Measurements from ENCODE around the gene ZC3H18. TPM values are rescaled to one million over a fixed set of nuclear protein-coding genes. Genes with fewer than 3 reads are reported as not detected.

Gene ZC3H18
- total and polyA plus RNA-seq, 2 of the 4 experiments (the other 2 are of a cell fraction) = 3.4 to 21.3 TPM

GRCh38 chr16:88622125-88622524 lies 51.9 kb downstream of the ZC3H18 start:
- H4K8ac ChIP-seq (ENCODE audit: low read depth in 2 of 2, low read length in 2 of 2) = no peak overlapping the region
- H3K18ac ChIP-seq (ENCODE audit: low read depth, low read length) = no peak overlapping the region
- ChIA-PET CTCF (no interaction called here), POLR2A (ENCODE audit: unreplicated experiment) (no interaction called here)
- no peak overlapping the region for H3K23ac ChIP-seq (ENCODE audit: low read depth, low read length)
- H3K4me2 ChIP-seq (ENCODE audit: low read depth, low read length) = no peak overlapping the region
- BruUV-seq (replicated peaks) = no TSS peak
- no peak overlapping the region for H2BK20ac ChIP-seq (ENCODE audit: low read depth, low read length)
- dilution Hi-C loops (cut with HindIII; ENCODE audit: low sequenced_read_pairs, unreplicated experiment) = no loop called here
- H3K14ac ChIP-seq (replicated peaks; ENCODE audit: low read depth, low read length) = no peak overlapping the region
- H2AK5ac ChIP-seq (ENCODE audit: low read depth, low read length) = no peak overlapping the region
- peaks cover 46% of the 10 kb centered on the region for H3K36me3 ChIP-seq (ENCODE audit: control insufficient read depth, insufficient read depth, low read length)
- ATAC-seq (ENCODE audit: low read depth) = no peak
- H2BK5ac ChIP-seq (ENCODE audit: low read depth, low read length, poor library complexity, severe bottlenecking) = no peak overlapping the region
- H2AK9ac ChIP-seq (replicated peaks; ENCODE audit: low read depth, low read length, poor library complexity) = no peak overlapping the region
- no peaks in the 10 kb centered on the region for H3K9me3 ChIP-seq (ENCODE audit: control insufficient read depth, insufficient read depth, low read length)
- no peak overlapping the region for H3K27ac ChIP-seq (ENCODE audit: insufficient read depth, low read length)
- H2BK120ac ChIP-seq (ENCODE audit: low read depth, low read length) = no peak overlapping the region
- 95% methylated on average over 15 of the region's 19 CpGs; no CpG with 5 or more reads in 1 of the 2 experiments for WGBS, 2 experiments (ENCODE audit: extremely low coverage in 2 of 2, insufficient read length in 1 of 2)
- intact Hi-C loops (cut with micrococcal nuclease) = no loop called here
- H4K5ac ChIP-seq (ENCODE audit: low read depth, low read length) = no peak overlapping the region
- H3K4me1 ChIP-seq (ENCODE audit: control insufficient read depth, insufficient read depth, low read length) = peaks cover 22% of the 10 kb centered on the region
- no peak overlapping the region for H4K91ac ChIP-seq (ENCODE audit: insufficient read depth, low read depth, low read length)
- H2BK15ac ChIP-seq (ENCODE audit: low read depth, low read length) = no peak overlapping the region
- peaks cover 8 to 55% of the 10 kb centered on the region in 2 experiments for H3K79me1 ChIP-seq (ENCODE audit: low read depth in 1 of 2, low read length in 2 of 2)
- in situ Hi-C loops (cut with MboI; ENCODE audit: low sequenced_read_pairs) = no loop called here
- H3K9ac ChIP-seq (ENCODE audit: low read depth, low read length) = no peak overlapping the region
- peaks cover 58% of the 10 kb centered on the region for H4K20me1 ChIP-seq (ENCODE audit: insufficient read depth, low read length)
- no peak overlapping the region for H3K4ac ChIP-seq (ENCODE audit: low read depth, low read length)
- H3K9me1 ChIP-seq (ENCODE audit: insufficient read depth, low read length) = peaks cover 20% of the 10 kb centered on the region
- TF ChIP-seq NFE2L2 (IDR thresholded peaks at IDR 0.05; ENCODE audit: low read depth, low read length) = no peak
- no peak for TF ChIP-seq MAZ (IDR thresholded peaks at IDR 0.05; ENCODE audit: borderline replicate concordance, low read depth, low read length)
- TF ChIP-seq CEBPB (IDR thresholded peaks at IDR 0.05; ENCODE audit: low read depth, low read length) = no peak
- TF ChIP-seq SMC3 (IDR thresholded peaks at IDR 0.05; ENCODE audit: low read depth, low read length) = no peak
- TF ChIP-seq MXI1 (IDR thresholded peaks at IDR 0.05; ENCODE audit: borderline replicate concordance, low read depth, low read length) = no peak
- no peak for TF ChIP-seq USF2 (IDR thresholded peaks at IDR 0.05; ENCODE audit: low read depth, low read length)
- no peak for TF ChIP-seq ELK1 (IDR thresholded peaks at IDR 0.05; ENCODE audit: borderline replicate concordance, low read depth, low read length)
- TF ChIP-seq FOS (IDR thresholded peaks at IDR 0.05; ENCODE audit: low read depth, low read length) = no peak
- TF ChIP-seq RCOR1 (IDR thresholded peaks at IDR 0.05; ENCODE audit: insufficient replicate concordance, low read length) = no peak
- no peak for TF ChIP-seq RFX5 (IDR thresholded peaks at IDR 0.05; ENCODE audit: low read depth, low read length)
- TF ChIP-seq CHD1 (IDR thresholded peaks at IDR 0.05; ENCODE audit: low read depth, low read length) = no peak
- no peak for TF ChIP-seq POLR2A (IDR thresholded peaks at IDR 0.05; ENCODE audit: low read depth, low read length)
- no peak for TF ChIP-seq RAD21 (IDR thresholded peaks at IDR 0.05; ENCODE audit: low read length)
- TF ChIP-seq BHLHE40 (IDR thresholded peaks at IDR 0.05; ENCODE audit: low read depth, low read length) = no peak
- no peak for TF ChIP-seq CTCF (conservative IDR thresholded peaks at IDR 0.05; ENCODE audit: low read depth, low read length)
- TF ChIP-seq MAFK (IDR thresholded peaks at IDR 0.05; ENCODE audit: low read depth, low read length) = no peak
- H3K56ac ChIP-seq (ENCODE audit: extremely low read depth, insufficient read depth, low read length) = no peak overlapping the region
- DNase-seq = no peak
- peak overlapping the region; percentile 6 for H2AFZ ChIP-seq (replicated peaks; ENCODE audit: low read length, poor library complexity)
- no peak overlapping the region for H3K4me3 ChIP-seq (ENCODE audit: insufficient read depth, low read depth, low read length)
- no peaks in the 10 kb centered on the region for H3K27me3 ChIP-seq (ENCODE audit: control insufficient read depth, insufficient read depth, low read length)
